Stimulated activated CD8-positive, alpha-beta memory T cell treated with anti-CD3 and anti-CD28 coated beads, Interleukin-7, amount 100 ng/mL, for 1 hour (primary cell): ENCODE measurements around the gene CDC14B.
"Not testable (repeated sequence)": the region's sequence is repeated elsewhere in the genome, so short reads cannot be mapped to it uniquely, and the experiment has no call there.

Experiments used
- DNase-seq, 2 donors: peaks; one replicate each; pipeline ENCODE4 v3.0.0-alpha.2; 2020; ENCODE audit warnings: low read depth in 2 of 2

The CDC14B gene

GRCh38 chr9:96626912-96627311 lies 7.3 kb upstream of the CDC14B start:
- DNase-seq, result no peak

DNA sequence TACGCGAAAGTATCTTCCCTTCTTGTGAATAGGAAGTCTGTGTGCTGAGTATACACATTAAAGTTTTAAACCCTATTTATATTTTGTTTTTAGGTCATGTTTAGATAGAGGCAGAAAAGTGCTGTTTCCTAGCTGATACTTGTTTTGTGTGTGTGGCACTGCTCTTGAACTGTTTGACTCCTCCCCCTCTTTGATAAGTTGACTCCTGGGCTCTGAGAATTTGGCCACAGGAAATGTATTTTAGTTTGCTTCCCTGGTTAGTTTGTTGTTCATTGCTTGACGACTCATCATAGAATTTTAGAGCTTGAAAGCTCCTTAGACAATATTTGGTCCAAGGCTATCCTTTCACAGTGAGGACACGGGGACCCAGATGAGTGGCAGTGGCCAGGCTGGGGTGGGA lies 2.0 kb upstream of the CDC14B start:
- no peak for DNase-seq

DNA sequence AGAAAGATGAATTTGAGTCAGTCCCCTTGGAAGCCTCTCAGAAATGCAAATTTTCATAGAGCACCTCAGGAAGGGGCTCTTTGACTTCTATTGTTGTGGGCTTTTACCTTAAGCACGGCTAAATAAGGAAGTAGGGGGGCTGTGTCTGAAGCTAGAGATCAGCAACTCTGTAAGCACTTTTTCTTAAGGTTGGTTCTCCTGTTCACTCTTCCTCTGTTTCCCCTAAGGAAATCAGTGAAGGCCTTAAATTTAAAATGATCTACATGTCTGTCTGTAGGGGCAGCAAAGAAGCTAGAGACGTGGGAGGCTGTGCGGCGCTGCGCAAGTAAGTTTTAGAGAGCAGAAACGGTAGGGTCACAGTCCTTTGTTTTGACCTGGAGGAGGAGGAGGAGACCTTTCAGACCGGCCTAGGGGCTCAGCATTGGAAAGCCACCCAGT lies 1.2 kb upstream of the CDC14B start:
- no peak for DNase-seq

GRCh38 chr9:96620181-96620514 lies 505 bp upstream of the CDC14B start:
- DNase-seq, result no peak

DNA sequence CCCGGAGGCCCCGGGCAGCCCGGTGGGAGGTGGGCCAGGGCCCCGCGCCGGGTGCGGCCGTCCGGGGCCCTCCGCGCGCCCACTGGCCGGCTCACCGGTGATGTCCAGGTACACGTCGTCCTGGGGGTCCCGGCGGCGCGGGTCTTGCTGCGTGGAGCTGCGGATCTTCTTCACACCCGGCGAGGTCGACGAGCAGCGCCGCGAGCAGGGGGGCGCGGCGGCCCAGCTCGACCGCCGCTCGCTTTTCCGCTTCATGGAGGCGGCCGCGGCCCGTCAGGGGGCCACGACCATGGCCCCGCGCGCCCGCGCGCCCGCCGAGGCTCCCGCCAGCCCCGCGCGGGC lies 548 bp downstream of the CDC14B start:
- no peak for DNase-seq

DNA sequence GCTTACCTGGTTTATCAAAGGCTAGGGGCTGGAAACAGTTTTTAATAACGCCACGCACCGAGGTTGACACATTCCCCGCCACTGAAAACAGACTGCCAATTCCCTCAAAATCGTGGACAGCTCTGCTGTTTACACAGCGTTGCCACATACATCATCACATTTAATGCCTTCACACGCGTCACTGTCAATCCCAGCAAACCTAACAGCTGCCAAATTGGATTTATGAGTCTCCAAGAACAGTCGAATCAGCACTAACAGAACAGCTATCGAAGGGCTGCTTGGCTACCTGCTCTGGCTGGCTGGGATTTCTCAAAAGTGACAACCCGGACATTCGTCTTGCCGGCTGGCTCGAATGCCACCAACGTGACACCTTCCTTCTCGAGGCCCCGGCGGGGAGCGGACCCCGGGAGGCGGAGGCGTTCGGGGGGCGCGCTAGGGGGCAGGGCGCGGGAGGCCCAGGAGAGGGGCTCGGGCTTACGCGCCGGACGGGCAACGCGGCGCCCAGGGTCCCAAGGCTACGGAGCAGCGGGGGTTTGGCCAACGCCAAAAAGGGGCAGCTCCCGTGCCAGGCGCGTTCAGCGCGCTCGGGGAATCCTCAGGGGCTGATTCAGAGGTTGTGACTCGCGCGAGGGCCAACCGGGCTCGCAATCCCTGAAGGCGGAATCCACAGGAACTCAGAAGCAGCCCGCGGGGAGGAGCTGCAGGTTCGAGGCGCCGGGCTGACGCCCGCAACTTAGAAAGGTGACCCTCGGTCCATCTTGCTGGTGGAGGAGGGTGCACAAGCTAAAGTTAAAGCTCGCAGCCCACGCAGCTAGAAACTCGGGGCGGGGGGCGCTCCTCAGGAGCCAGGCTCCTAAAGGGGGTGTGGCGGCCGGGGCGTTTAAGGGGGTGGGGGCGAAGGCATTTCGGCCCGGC lies 1.2 kb downstream of the CDC14B start:
- no peak for DNase-seq

GRCh38 chr9:96617439-96618185 lies 2.0 kb downstream of the CDC14B start:
- DNase-seq, result no peak

DNA sequence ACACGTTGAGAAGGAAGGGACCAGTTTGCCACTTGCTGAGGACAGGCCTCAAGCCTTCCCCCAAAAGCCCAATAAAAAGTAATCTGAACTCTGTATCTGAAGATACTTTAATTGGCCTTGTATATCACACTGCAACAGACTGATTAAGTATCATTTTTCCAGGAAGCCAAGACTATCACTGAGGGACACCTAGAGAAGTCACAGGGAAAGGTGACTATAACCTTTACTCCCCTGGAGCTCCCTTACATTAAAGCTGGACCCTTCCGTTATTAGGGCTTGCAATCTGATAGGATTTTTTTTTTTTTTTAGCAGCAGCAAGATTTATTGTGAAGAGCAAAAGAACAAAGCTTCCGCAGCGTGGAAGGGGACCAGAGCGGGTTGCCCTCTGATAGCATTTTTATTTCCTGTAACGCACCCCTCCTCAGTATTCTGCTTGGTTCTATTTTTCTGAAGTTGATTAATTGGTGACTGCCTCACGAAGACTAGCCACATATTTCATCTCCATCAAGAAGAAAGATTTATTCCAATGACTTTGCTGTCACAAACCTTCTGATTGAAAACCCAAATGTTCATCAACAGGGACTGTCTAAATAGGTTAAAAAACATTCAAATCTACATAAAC lies 2.7 kb downstream of the CDC14B start:
- no peak for DNase-seq

DNA sequence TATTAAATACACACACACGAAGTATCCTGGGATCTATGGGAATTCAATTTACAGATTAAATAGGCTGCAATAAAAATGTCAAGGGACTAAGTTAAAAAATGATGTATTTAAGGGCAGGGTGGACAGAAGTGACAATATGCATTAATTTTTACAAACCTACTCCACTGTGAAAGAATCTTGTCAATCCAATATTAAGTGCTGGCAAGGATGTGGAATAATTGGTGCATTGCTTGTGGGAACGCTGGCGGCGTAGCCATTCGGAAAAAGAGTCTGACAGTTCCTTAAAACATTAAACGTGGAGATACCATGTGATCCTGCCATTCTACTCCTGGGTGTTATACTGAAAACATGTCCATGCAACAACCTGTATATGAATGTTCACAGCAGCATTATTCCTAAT lies 4.2 kb downstream of the CDC14B start:
- no peak for DNase-seq

DNA sequence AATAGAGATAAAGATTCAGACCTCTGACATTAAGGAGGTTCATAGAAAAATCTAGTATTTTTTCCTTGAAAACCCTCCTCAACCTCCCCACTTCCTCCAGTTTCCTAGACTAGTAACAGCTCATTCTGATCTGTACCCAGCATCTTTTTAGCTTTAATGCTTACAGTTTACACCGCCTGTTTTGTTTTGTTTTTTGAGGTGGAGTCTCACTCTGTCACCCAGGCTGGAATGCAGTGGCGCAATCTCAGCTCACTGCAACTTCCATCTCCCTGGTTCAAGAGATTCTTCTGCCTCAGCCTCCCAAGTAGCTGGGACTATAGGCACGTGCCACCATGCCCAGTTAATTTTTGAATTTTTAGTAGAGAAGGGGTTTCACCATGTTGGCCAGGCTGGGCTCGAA lies 5.0 kb downstream of the CDC14B start:
- not testable (repeated sequence) for DNase-seq

DNA sequence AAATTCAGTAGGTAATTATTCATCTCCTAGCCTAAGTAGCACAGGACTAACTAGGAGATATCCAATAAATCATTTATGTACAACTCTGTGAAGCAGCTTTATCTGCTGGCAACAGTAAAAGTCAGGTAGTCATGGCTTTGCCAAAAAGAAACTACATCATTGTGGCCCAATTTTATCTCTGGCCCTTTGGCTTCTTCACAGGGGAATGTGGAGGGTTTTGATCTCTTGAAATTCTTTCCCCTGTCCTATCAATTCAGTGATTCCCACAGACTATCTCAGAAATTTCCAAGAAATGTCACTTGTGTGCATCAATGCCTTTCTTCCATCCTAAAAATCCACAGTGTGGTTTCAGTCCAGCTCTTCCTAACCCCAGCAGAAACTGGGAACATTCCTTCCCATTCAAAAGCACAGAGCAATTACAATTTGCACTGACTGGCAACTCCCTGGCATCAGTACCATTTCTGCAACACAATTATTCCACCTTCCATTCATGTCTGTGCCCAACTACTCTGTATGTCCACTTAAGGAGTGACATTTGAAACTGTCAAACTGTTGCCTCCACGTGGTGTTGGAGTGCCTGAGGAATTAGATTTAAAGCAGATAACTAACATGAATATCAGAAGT lies 6.6 kb downstream of the CDC14B start:
- DNase-seq, result no peak

- DNase-seq, result no peak
Observed at GRCh38 chr9:96612105-96612965, 7.3 kb downstream of the CDC14B start.

- no peak for DNase-seq
Observed at GRCh38 chr9:96611302-96611701, 8.3 kb downstream of the CDC14B start.

- DNase-seq, result no peak
Observed at GRCh38 chr9:96609732-96610131, 9.9 kb downstream of the CDC14B start.

DNA sequence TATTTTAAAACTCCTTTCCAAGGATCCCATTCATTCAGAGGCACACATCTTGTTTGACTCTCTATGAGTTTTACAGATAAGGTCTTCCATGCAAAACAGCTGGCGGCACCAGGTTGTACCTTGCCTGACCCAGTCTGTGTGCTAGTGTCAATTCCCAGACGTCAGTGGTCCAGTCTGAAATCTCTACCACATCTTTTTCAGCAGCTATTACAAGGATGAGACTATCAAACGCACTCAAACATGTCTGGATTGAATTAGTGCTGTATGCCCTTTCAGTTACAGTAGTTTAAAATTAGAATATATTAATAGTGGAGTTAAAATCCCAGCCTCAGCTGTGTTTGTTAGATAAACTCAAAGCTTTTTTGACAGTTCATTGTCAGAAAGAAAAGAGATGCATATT lies 11.7 kb downstream of the CDC14B start:
- no peak for DNase-seq

DNA sequence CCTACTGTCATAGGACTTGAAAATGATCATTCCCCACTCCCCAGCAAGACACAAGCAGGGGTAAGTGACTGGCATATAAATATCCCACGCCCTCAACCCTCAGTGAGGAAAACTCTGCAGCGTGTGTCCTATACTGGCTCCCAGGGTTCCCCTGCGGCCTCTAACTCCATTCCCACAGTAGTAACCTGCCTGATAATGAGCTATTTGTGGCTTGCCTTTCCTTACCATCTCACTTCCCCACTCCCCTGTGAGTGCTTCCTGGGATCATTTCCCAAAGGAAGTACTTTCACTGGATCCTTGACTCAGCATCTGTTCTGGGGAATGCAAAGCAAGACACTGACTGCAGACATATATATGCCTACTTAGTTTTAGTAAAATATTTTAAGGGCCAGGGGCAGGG lies 14.3 kb downstream of the CDC14B start:
- DNase-seq, result no peak

GRCh38 chr9:96604004-96604319 lies 15.7 kb downstream of the CDC14B start:
- DNase-seq, result no peak

- no peak for DNase-seq
Observed at GRCh38 chr9:96603305-96604003, 16.2 kb downstream of the CDC14B start.

- DNase-seq, result no peak
Observed at GRCh38 chr9:96599298-96599697, 20.3 kb downstream of the CDC14B start.

DNA sequence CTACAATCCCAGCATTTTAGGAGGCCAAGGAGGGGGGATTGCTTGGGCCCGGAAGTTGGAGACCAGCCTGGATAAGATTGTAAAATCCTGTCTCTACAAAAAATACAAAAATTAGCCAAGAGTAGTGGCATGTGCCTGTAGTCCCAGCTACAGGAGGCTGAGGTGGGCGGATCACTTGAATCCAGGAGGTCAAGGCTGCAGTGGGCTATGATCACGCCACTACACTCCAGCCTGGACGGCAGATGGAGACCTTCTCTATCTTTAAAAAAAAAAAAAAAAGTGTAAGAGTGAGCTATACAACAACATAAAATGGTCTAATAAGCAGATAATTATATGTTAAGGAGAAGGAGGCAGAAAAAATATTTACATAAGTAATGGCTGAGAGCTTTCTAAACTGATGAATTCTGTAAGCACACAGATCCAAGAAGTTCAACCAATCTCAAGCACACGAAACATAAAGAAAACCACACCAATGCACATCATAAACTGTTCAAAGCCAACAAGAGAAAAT lies 23.0 kb downstream of the CDC14B start:
- DNase-seq, result no peak
